Measurements from ENCODE around the gene FUOM. TPM values are rescaled to one million over a fixed set of nuclear protein-coding genes. Genes with fewer than 3 reads are reported as not detected.

FUOM gene
- total and polyA plus RNA-seq, 9 of the 15 experiments (the other 6 are each of a cell fraction or from before 2014, with no cell fraction given), result 1.8 to 96.1 (median 27.0) TPM

- TF ChIP-seq UBTF (IDR thresholded peaks at IDR 0.05; ENCODE audit: borderline replicate concordance in 1 of 2, low read depth in 2 of 2, low read length in 2 of 2) (peak in 1 of 2 experiments; percentile 76; a peak in 2 of 4 replicates), DEAF1 (CRISPR knock-in tag; IDR thresholded peaks at IDR 0.05) (no peak), TBP (optimal IDR thresholded peaks at IDR 0.05; ENCODE audit: low read depth, low read length) (peak; percentile 11), NR1H2 (CRISPR knock-in tag; IDR thresholded peaks at IDR 0.05) (no peak), ESRRB (CRISPR knock-in tag; IDR thresholded peaks at IDR 0.05; ENCODE audit: borderline replicate concordance) (no peak), ZC3H8 (IDR thresholded peaks at IDR 0.05) (no peak), RUNX1 (IDR thresholded peaks at IDR 0.05; ENCODE audit: low read depth) (no peak), ZFPM2 (CRISPR knock-in tag; IDR thresholded peaks at IDR 0.05) (no peak), CTCFL (IDR thresholded peaks at IDR 0.05; ENCODE audit: borderline replicate concordance, insufficient read depth, low read depth, low read length, poor library complexity, severe bottlenecking) (no peak), MTA2 (IDR thresholded peaks at IDR 0.05; ENCODE audit: low read depth) (no peak)
Observed at GRCh38 chr10:133379152-133379800, 21.5 kb upstream of the FUOM start, which contains the start of gene PAOX (continued).

Measured in K562 (cell line).